HepG2 (cell line): ENCODE data around the gene TJAP1. TPM values are rescaled to one million over a fixed set of nuclear protein-coding genes. Genes with fewer than 3 reads are reported as not detected.

ENCODE experiments used
- FOXA1 ChIP-seq, 2 experiments: fragments of 450-650 bp in 1 of 2; sonication (generic) in 1 of 2; formaldehyde crosslinking in 1 of 2; IDR thresholded peaks; 2 replicates each; pipeline versions ENCODE4 v1.4.0 to v1.6.1; 2016 to 2020; ENCODE audit warnings: missing genetic modification reagents in 1 of 2
- GATAD1 ChIP-seq: IDR thresholded peaks from 2 replicates; pipeline ENCODE4 v1.6.1; 2016; ENCODE audit warnings: missing genetic modification reagents, missing compliant biosample characterization
- HNRNPL ChIP-seq: fragments of 200-400 bp; formaldehyde crosslinking; IDR thresholded peaks from 2 replicates; pipeline ENCODE4 v1.6.1; 2017; ENCODE audit warnings: mild to moderate bottlenecking, low read depth, low read length
- MAF1 ChIP-seq: sonication (generic); formaldehyde crosslinking; IDR thresholded peaks from 2 replicates; pipeline ENCODE4 v1.5.0; 2020; ENCODE audit warnings: missing genetic modification reagents, borderline replicate concordance
- MEIS2 ChIP-seq: sonication (generic); formaldehyde crosslinking; IDR thresholded peaks from 2 replicates; pipeline ENCODE4 v1.9.0; 2021; ENCODE audit warnings: mild to moderate bottlenecking, missing genetic modification reagents
- MYNN ChIP-seq: sonication (generic); formaldehyde crosslinking; IDR thresholded peaks from 2 replicates; pipeline ENCODE4 v1.4.0; 2020; ENCODE audit warnings: mild to moderate bottlenecking, low read depth, missing genetic modification reagents
- PHB2 ChIP-seq: fragments of 450-650 bp; IDR thresholded peaks from 2 replicates; pipeline ENCODE4 v1.6.1; 2018; ENCODE audit not compliant: partially characterized antibody
- ZNF605 ChIP-seq: sonication (generic); formaldehyde crosslinking; IDR thresholded peaks from 2 replicates; pipeline ENCODE4 v1.8.0; 2022; ENCODE audit warnings: mild to moderate bottlenecking, missing genetic modification reagents
- ZNF790 ChIP-seq: sonication (generic); formaldehyde crosslinking; IDR thresholded peaks from 2 replicates; pipeline ENCODE4 v1.8.0; 2022; ENCODE audit warnings: missing genetic modification reagents, mild to moderate bottlenecking, borderline replicate concordance
- polyA plus RNA-seq, 8 experiments: library from polyadenylated mRNA; depleted of rRNA in 3 of 8; stranded (reverse) in 7 of 8; unstranded in 1 of 8; fragments of >200 nt; fragmentation: Illumina TruSeq in 4 of 8; extraction: Trizol in 4 of 8; gene quantifications; 2 replicates each; pipeline versions ENCODE4 v1.2.1 to v1.2.3, GENCODE V29; 2011 to 2016; ENCODE audit warnings: low read depth in 4 of 8, missing spikeins in 1 of 8, mixed read lengths in 1 of 8; ENCODE audit not compliant: insufficient read depth in 1 of 8
- total RNA-seq, 5 experiments: library from RNA; depleted of rRNA; stranded (reverse); fragments of >200 nt; fragmentation: Illumina TruSeq; extraction: Trizol; gene quantifications; 2 replicates each; pipeline ENCODE4 v1.2.3, GENCODE V29; 2016; ENCODE audit warnings: low read depth in 1 of 5
- TF ChIP-seq, protein P1 (sequence below): sonication (generic); formaldehyde crosslinking; IDR thresholded peaks from one replicate; pipeline ENCODE4 v1.5.1; 2020; ENCODE audit warnings: mild to moderate bottlenecking, missing genetic modification reagents; ENCODE audit errors: not compliant biosample characterization
- TF ChIP-seq, protein P2 (sequence below): sonication (generic); formaldehyde crosslinking; IDR thresholded peaks from 2 replicates; pipeline ENCODE4 v1.4.0; 2020; ENCODE audit warnings: missing genetic modification reagents, borderline replicate concordance
- TF ChIP-seq, protein P3 (sequence below): IDR thresholded peaks from 2 replicates; pipeline ENCODE4 v1.6.1; 2016; ENCODE audit warnings: mild to moderate bottlenecking, missing biosample characterization, missing genetic modification reagents
- TF ChIP-seq, protein P4 (sequence below): IDR thresholded peaks from 2 replicates; pipeline ENCODE4 v1.6.1; 2016; ENCODE audit warnings: missing compliant biosample characterization, missing genetic modification reagents, borderline replicate concordance
- TF ChIP-seq, protein P5 (sequence below): IDR thresholded peaks from 2 replicates; pipeline ENCODE4 v1.6.1; 2016; ENCODE audit warnings: control low read depth

The TJAP1 gene
- total and polyA plus RNA-seq, 2 of the 13 experiments (the other 11 are each of a cell fraction or from before 2014, with no cell fraction given) = 15.7 to 41.6 TPM

DNA sequence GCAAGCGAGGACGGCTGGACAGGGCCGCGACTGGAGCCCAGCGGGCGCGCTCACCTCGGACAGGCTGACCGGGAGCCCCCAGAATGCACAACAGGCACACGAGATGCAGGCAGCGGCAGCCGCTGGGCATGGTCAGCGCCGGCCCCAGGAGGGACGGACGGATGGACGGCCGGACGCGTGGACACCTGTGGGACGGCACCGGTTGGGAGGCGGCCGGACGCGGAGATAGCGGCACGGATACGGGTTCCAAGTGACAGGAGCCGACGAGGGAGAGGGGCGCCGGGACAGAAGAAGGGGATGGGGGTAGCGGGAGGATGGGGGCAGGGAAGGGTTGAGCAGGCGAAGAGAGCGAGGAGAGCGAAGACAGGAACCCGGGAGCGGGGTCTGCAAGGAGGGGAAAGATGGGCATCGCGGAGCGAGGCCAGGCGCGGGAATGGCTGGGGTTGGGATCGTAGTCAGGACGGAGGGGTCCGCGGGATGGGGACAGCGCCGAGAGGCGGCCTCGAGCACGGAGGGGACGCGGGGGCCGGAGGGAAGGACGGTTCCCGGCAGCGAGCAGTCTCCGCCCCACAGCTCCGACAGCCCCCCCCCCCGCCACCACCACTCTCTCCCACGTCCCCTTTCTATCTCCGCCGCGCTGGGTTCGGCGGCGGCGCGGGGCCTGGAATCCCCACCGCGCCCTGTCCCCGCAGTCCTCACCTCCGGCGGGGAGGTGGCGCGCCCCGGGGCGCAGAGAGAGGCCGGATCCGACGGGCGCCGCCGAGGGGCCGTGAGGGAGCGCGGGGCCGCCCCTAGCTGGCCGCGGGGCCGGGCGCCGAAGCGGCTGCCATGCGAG lies 22.5 kb upstream of the TJAP1 start (continued):
- TF ChIP-seq, protein P1, sequence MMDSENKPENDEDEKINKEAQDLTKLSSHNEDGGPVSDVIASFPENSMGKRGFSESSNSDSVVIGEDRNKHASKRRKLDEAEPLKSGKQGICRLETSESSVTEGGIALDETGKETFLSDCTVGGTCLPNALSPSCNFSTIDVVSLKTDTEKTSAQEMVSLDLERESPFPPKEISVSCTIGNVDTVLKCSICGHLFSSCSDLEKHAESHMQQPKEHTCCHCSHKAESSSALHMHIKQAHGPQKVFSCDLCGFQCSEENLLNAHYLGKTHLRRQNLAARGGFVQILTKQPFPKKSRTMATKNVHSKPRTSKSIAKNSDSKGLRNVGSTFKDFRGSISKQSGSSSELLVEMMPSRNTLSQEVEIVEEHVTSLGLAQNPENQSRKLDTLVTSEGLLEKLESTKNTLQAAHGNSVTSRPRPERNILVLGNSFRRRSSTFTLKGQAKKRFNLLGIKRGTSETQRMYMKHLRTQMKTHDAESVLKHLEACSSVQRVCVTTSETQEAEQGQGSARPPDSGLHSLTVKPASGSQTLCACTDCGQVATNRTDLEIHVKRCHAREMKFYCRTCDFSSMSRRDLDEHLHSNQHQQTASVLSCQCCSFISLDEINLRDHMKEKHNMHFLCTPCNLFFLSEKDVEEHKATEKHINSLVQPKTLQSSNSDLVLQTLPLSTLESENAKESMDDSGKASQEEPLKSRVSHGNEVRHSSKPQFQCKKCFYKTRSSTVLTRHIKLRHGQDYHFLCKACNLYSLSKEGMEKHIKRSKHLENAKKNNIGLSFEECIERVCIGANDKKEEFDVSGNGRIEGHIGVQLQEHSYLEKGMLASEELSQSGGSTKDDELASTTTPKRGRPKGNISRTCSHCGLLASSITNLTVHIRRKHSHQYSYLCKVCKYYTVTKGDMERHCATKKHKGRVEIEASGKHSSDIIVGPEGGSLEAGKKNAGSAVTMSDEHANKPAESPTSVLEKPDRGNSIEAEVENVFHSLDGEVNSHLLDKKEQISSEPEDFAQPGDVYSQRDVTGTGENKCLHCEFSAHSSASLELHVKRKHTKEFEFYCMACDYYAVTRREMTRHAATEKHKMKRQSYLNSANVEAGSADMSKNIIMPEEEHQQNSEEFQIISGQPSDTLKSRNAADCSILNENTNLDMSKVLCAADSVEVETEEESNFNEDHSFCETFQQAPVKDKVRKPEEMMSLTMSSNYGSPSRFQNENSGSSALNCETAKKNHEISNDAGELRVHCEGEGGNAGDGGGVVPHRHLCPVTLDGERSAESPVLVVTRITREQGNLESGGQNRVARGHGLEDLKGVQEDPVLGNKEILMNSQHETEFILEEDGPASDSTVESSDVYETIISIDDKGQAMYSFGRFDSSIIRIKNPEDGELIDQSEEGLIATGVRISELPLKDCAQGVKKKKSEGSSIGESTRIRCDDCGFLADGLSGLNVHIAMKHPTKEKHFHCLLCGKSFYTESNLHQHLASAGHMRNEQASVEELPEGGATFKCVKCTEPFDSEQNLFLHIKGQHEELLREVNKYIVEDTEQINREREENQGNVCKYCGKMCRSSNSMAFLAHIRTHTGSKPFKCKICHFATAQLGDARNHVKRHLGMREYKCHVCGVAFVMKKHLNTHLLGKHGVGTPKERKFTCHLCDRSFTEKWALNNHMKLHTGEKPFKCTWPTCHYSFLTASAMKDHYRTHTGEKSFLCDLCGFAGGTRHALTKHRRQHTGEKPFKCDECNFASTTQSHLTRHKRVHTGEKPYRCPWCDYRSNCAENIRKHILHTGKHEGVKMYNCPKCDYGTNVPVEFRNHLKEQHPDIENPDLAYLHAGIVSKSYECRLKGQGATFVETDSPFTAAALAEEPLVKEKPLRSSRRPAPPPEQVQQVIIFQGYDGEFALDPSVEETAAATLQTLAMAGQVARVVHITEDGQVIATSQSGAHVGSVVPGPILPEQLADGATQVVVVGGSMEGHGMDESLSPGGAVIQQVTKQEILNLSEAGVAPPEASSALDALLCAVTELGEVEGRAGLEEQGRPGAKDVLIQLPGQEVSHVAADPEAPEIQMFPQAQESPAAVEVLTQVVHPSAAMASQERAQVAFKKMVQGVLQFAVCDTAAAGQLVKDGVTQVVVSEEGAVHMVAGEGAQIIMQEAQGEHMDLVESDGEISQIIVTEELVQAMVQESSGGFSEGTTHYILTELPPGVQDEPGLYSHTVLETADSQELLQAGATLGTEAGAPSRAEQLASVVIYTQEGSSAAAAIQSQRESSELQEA (CRISPR knock-in tag) = peak; percentile 92
- TF ChIP-seq GATAD1 (CRISPR knock-in tag) (peak; percentile 66), ZNF790 (CRISPR knock-in tag) (peak; percentile 31; the same call in 1 of the 2 replicates), HNRNPL (0 out of 2 replicates have a peak, but pooled peaks have one; percentile 32), MAF1 (CRISPR knock-in tag) (no peak), PHB2 (no peak), ZNF605 (CRISPR knock-in tag) (peak; percentile 84), FOXA1 (IDR thresholded peaks at IDR 0.05) (no peak), FOXA1 (CRISPR knock-in tag; IDR thresholded peaks at IDR 0.05) (peak; percentile 43; the same call in 1 of the 2 replicates), MYNN (no peak), MEIS2 (CRISPR knock-in tag) (peak; percentile 14; the same call in 1 of the 2 replicates)
- TF ChIP-seq, protein P2, sequence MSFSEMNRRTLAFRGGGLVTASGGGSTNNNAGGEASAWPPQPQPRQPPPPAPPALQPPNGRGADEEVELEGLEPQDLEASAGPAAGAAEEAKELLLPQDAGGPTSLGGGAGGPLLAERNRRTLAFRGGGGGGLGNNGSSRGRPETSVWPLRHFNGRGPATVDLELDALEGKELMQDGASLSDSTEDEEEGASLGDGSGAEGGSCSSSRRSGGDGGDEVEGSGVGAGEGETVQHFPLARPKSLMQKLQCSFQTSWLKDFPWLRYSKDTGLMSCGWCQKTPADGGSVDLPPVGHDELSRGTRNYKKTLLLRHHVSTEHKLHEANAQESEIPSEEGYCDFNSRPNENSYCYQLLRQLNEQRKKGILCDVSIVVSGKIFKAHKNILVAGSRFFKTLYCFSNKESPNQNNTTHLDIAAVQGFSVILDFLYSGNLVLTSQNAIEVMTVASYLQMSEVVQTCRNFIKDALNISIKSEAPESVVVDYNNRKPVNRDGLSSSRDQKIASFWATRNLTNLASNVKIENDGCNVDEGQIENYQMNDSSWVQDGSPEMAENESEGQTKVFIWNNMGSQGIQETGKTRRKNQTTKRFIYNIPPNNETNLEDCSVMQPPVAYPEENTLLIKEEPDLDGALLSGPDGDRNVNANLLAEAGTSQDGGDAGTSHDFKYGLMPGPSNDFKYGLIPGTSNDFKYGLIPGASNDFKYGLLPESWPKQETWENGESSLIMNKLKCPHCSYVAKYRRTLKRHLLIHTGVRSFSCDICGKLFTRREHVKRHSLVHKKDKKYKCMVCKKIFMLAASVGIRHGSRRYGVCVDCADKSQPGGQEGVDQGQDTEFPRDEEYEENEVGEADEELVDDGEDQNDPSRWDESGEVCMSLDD (CRISPR knock-in tag) = no peak
- TF ChIP-seq, protein P3, sequence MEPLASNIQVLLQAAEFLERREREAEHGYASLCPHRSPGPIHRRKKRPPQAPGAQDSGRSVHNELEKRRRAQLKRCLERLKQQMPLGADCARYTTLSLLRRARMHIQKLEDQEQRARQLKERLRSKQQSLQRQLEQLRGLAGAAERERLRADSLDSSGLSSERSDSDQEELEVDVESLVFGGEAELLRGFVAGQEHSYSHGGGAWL = peak; percentile 68; the same call in 1 of the 2 replicates
- TF ChIP-seq, protein P4, sequence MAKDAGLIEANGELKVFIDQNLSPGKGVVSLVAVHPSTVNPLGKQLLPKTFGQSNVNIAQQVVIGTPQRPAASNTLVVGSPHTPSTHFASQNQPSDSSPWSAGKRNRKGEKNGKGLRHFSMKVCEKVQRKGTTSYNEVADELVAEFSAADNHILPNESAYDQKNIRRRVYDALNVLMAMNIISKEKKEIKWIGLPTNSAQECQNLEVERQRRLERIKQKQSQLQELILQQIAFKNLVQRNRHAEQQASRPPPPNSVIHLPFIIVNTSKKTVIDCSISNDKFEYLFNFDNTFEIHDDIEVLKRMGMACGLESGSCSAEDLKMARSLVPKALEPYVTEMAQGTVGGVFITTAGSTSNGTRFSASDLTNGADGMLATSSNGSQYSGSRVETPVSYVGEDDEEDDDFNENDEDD (CRISPR knock-in tag) = peak; percentile 66; the same call in 1 of the 2 replicates
- TF ChIP-seq, protein P5, sequence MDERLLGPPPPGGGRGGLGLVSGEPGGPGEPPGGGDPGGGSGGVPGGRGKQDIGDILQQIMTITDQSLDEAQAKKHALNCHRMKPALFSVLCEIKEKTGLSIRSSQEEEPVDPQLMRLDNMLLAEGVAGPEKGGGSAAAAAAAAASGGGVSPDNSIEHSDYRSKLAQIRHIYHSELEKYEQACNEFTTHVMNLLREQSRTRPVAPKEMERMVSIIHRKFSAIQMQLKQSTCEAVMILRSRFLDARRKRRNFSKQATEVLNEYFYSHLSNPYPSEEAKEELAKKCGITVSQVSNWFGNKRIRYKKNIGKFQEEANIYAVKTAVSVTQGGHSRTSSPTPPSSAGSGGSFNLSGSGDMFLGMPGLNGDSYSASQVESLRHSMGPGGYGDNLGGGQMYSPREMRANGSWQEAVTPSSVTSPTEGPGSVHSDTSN = no peak
